Retina (tissue), 1 donor: ENCODE data around the gene VTN.

Source experiments
- DNase-seq: peaks from one replicate; pipeline ENCODE4 v3.0.0-alpha.2; 2016

Gene VTN

GRCh38 chr17:28395426-28395825, 25.3 kb upstream of the VTN start:
- DNase-seq: no peak

- DNase-seq: no peak
Observed at GRCh38 chr17:28394337-28395116, 24.4 kb upstream of the VTN start.

GRCh38 chr17:28392491-28392890, 22.4 kb upstream of the VTN start:
- no peak for DNase-seq

- DNase-seq: no peak
Observed at GRCh38 chr17:28391401-28391800, 21.3 kb upstream of the VTN start.

- DNase-seq: no peak
Observed at GRCh38 chr17:28390984-28391383, 20.9 kb upstream of the VTN start.

GRCh38 chr17:28390563-28390962, 20.5 kb upstream of the VTN start:
- no peak for DNase-seq

GRCh38 chr17:28390141-28390540, 20.0 kb upstream of the VTN start:
- DNase-seq: no peak

GRCh38 chr17:28388106-28388505, 18.0 kb upstream of the VTN start:
- DNase-seq: no peak

GRCh38 chr17:28386391-28386790, 16.3 kb upstream of the VTN start:
- no peak for DNase-seq

GRCh38 chr17:28385406-28385805, 15.3 kb upstream of the VTN start:
- no peak for DNase-seq

GRCh38 chr17:28385037-28385400, 14.9 kb upstream of the VTN start:
- DNase-seq: no peak

- peak; percentile 30 for DNase-seq
Observed at GRCh38 chr17:28384281-28385036, 14.4 kb upstream of the VTN start.

GRCh38 chr17:28381141-28381825, 11.2 kb upstream of the VTN start:
- DNase-seq: peak; percentile 87

GRCh38 chr17:28379814-28380801, 10.0 kb upstream of the VTN start:
- no peak for DNase-seq

- peak; percentile 16 for DNase-seq
Observed at GRCh38 chr17:28372945-28373274, 2.8 kb upstream of the VTN start.

GRCh38 chr17:28372203-28372944, 2.3 kb upstream of the VTN start:
- peak; percentile 76 for DNase-seq

GRCh38 chr17:28371245-28372202, 1.4 kb upstream of the VTN start, which contains the start of gene SARM1:
Gene SARM1, plus strand, starts transcription at chr17:28371694. Its CDS starts 339 bp downstream, at chr17:28372033.
- peak; percentile 93 for DNase-seq

- no peak for DNase-seq
Observed at GRCh38 chr17:28370744-28371103, 617 bp upstream of the VTN start.

- DNase-seq: no peak
Observed at GRCh38 chr17:28369684-28370034, 448 bp downstream of the VTN start.

- DNase-seq: no peak
Observed at GRCh38 chr17:28368915-28369683, 1.0 kb downstream of the VTN start.
